SU-DHL-6 (cell line): ENCODE measurements around the gene DAPK2.
"Not testable (repeated sequence)": the region's sequence is repeated elsewhere in the genome, so short reads cannot be mapped to it uniquely, and the experiment has no call there.

ENCODE experiments used
- H2AFZ ChIP-seq: fragments of 200-600 bp; sonication (generic); 2 replicates; pipeline ENCODE4 v1.6.1; 2014; ENCODE audit warnings: low read depth, mild to moderate bottlenecking, moderate library complexity, mixed read lengths, antibody characterized with exemption, low read length; ENCODE audit not compliant: severe bottlenecking
- H3F3A ChIP-seq: fragments of 200-600 bp; shearing (Covaris generic); 2 replicates; pipeline ENCODE4 v1.6.0; 2016; ENCODE audit warnings: antibody characterized with exemption, mild to moderate bottlenecking; ENCODE audit not compliant: insufficient read depth
- H3K27ac ChIP-seq: fragments of 200-600 bp; sonication (generic); 2 replicates; pipeline ENCODE4 v1.5.1; 2016; ENCODE audit warnings: low read depth, mild to moderate bottlenecking, low read length, moderate library complexity, mixed read lengths
- H3K27me3 ChIP-seq: fragments of 200-600 bp; sonication (generic), shearing (Covaris generic); 2 replicates; pipeline ENCODE4 v1.6.0; 2014; ENCODE audit warnings: mild to moderate bottlenecking, low read length
- H3K36me3 ChIP-seq: fragments of 200-600 bp; sonication (generic); 2 replicates; pipeline ENCODE4 v1.6.1; 2014; ENCODE audit warnings: mild to moderate bottlenecking, low read length, mixed read lengths
- H3K4me2 ChIP-seq: fragments of 300-600, 200-600 bp; shearing (Covaris generic), sonication (generic); 2 replicates; pipeline ENCODE4 v1.6.0; 2014; ENCODE audit warnings: low read length, low read depth, mild to moderate bottlenecking; ENCODE audit not compliant: poor library complexity, severe bottlenecking
- H3K4me3 ChIP-seq: fragments of 200-600 bp; sonication (generic); 2 replicates; pipeline ENCODE4 v1.5.1; 2014; ENCODE audit warnings: antibody characterized with exemption, low read length, mild to moderate bottlenecking, mixed read lengths; ENCODE audit not compliant: insufficient read depth, poor library complexity, severe bottlenecking
- H3K79me2 ChIP-seq: fragments of 200-600 bp; sonication (generic); 2 replicates; pipeline ENCODE4 v1.6.1; 2014; ENCODE audit warnings: mild to moderate bottlenecking, low read length, moderate library complexity; ENCODE audit not compliant: insufficient read depth
- H3K9ac ChIP-seq: fragments of 200-600 bp; sonication (generic); 2 replicates; pipeline ENCODE4 v1.7.0; 2014; ENCODE audit warnings: mild to moderate bottlenecking, low read length
- H3K9me2 ChIP-seq: fragments of 200-600 bp; sonication (generic); replicated peaks from 2 replicates; pipeline ENCODE4 v1.6.1; 2014; ENCODE audit warnings: low read length; ENCODE audit not compliant: insufficient read depth
- H3K9me3 ChIP-seq: fragments of 200-600 bp; sonication (generic); 2 replicates; pipeline ENCODE4 v1.6.1; 2014; ENCODE audit warnings: low read length, mixed read lengths; ENCODE audit not compliant: insufficient read depth
- H4K20me1 ChIP-seq: fragments of 200-600 bp; sonication (generic); 2 replicates; pipeline ENCODE4 v1.6.1; 2014; ENCODE audit warnings: low read depth, mild to moderate bottlenecking, antibody characterized with exemption, low read length, moderate library complexity, mixed read lengths
- CTCF ChIP-seq: fragments of 200-600 bp; sonication (generic); IDR thresholded peaks from one replicate; pipeline ENCODE4 v1.5.1; 2017; ENCODE audit warnings: antibody characterized with exemption, mild to moderate bottlenecking, low read length, moderate library complexity; ENCODE audit not compliant: insufficient read depth, poor library complexity, severe bottlenecking
- EZH2phosphoT487 ChIP-seq: fragments of 200-600 bp; sonication (generic), shearing (Covaris generic); conservative IDR thresholded peaks from 2 replicates; pipeline ENCODE4 v1.6.1; 2018; ENCODE audit warnings: mild to moderate bottlenecking, antibody characterized with exemption, low read length, moderate library complexity, mixed read lengths

The DAPK2 gene

DNA sequence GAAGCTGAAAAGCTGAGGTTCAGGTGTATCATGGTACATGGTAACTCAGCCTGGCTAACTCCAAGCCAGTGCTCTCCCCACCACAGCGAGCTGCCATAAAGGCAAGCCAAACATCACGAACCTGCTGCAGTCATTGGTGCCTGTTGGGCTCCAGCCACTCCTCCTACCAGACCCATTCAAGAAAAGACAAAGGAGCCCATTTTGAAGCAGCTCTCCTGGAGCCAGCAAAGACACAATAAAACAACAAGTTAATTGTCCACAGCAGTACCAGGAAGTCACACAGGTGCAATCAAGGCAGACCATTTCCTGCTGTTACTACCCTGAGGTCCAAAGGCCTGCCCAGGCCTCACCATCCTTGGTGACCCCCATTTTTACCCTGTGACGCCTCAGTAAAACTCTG is 77.6 kb downstream of the DAPK2 start:
- Histone ChIP-seq H3K27ac (no peak overlapping the region), H4K20me1 (no peaks in the 10 kb centered on the region), H3K9me2 (no peaks in the 10 kb centered on the region), H3K79me2 (no peaks in the 10 kb centered on the region), H3K9me3 (no peaks in the 10 kb centered on the region), H3F3A (no peaks in the 10 kb centered on the region), H3K9ac (no peak overlapping the region), H2AFZ (no peak overlapping the region), H3K36me3 (no peaks in the 10 kb centered on the region), H3K4me3 (no peak overlapping the region), H3K4me2 (no peak overlapping the region), H3K27me3 (no peaks in the 10 kb centered on the region)
- TF ChIP-seq CTCF (no peak), EZH2phosphoT487 (no peak)

DNA sequence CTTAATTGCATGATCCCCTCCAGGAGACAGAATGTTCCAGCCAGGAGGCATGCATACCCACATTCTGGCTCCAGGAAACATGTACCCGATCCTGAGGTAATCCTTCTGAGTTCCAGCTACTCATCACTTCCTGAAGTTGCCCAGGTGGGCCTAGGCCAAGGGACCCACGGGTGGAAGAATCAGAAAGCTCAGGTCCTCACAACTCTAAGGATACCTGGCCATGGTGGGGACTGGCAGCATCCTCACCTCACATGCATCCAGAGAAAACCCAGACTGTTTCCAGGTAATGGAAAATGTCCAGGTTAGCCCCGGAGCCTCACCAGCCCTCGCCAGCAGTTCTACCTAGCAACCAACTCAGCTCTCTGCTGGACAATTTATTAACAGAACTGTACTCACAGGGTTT is 78.2 kb downstream of the DAPK2 start:
- TF ChIP-seq CTCF (no peak), EZH2phosphoT487 (no peak)
- Histone ChIP-seq H3K36me3 (no peaks in the 10 kb centered on the region), H3K9me2 (no peaks in the 10 kb centered on the region), H3K4me3 (no peak overlapping the region), H3K9ac (no peak overlapping the region), H3K4me2 (no peak overlapping the region), H3K9me3 (no peaks in the 10 kb centered on the region), H3K27me3 (no peaks in the 10 kb centered on the region), H4K20me1 (no peaks in the 10 kb centered on the region), H3K79me2 (no peaks in the 10 kb centered on the region), H2AFZ (no peak overlapping the region), H3K27ac (no peak overlapping the region), H3F3A (no peaks in the 10 kb centered on the region)

GRCh38 chr15:63967616-63968015 is 78.7 kb downstream of the DAPK2 start:
- no peaks in the 10 kb centered on the region for H3F3A ChIP-seq
- H3K36me3 ChIP-seq, result no peaks in the 10 kb centered on the region
- H3K9ac ChIP-seq, result no peak overlapping the region
- H2AFZ ChIP-seq, result no peak overlapping the region
- H4K20me1 ChIP-seq, result no peaks in the 10 kb centered on the region
- no peak overlapping the region for H3K4me2 ChIP-seq
- no peaks in the 10 kb centered on the region for H3K79me2 ChIP-seq
- no peak overlapping the region for H3K4me3 ChIP-seq
- H3K27ac ChIP-seq, result no peak overlapping the region
- TF ChIP-seq CTCF (no peak), EZH2phosphoT487 (no peak)
- no peaks in the 10 kb centered on the region for H3K27me3 ChIP-seq
- H3K9me3 ChIP-seq, result no peaks in the 10 kb centered on the region
- no peaks in the 10 kb centered on the region for H3K9me2 ChIP-seq

GRCh38 chr15:63962947-63963721 is 83.2 kb downstream of the DAPK2 start:
- not testable (repeated sequence) for H3K9ac ChIP-seq, H3K4me2 ChIP-seq, H3K9me2 ChIP-seq, H3K4me3 ChIP-seq, H3K9me3 ChIP-seq, H3K36me3 ChIP-seq, H4K20me1 ChIP-seq, H3K27me3 ChIP-seq, H3K79me2 ChIP-seq, H2AFZ ChIP-seq, H3F3A ChIP-seq, H3K27ac ChIP-seq
